ENCODE results near the gene TTC31. TPM values are rescaled to one million over a fixed set of nuclear protein-coding genes. Genes with fewer than 3 reads are reported as not detected.
"Not testable (repeated sequence)": the region's sequence is repeated elsewhere in the genome, so short reads cannot be mapped to it uniquely, and the experiment has no call there.

The TTC31 gene
- total and polyA plus RNA-seq, 4 experiments from 2014 or later = 17.0 to 46.9 (median 31.4) TPM

GRCh38 chr2:74440378-74441169 lies 42.3 kb upstream of the TTC31 start:
- ChIA-PET POLR2A (ENCODE audit: partially characterized antibody) (interaction anchor here (0.9 to 2.0 kb wide), 4 partner anchors 14 to 32 kb away, joined by 3 to 5 read pairs (median 4); partner anchors contain the start of genes MRPL53 and WBP1), CTCF (ENCODE audit: partially characterized antibody) (interaction anchor here (1.1 kb wide), 1 partner anchor 9 kb away, joined by 3 read pairs; no protein-coding TSS in a partner anchor)
- Mint-ChIP-seq H3K4me1 (peaks cover 3 to 11% (median 8%) of the 10 kb centered on the region in 4 donors), H3K4me3 (peak overlapping the region in 7 of 8 donors; percentile 43 to 65 (median 57)), H3K36me3 (no peaks in the 10 kb centered on the region), H3K9me3 (no peaks in the 10 kb centered on the region), H3K27ac (peak overlapping the region in 1 of 7 donors; percentile 51), H3K27me3 (peaks cover 17 to 28% of the 10 kb centered on the region in 2 donors)
- Histone ChIP-seq H3K27ac (ENCODE audit: low read depth, low read length) (no peak overlapping the region), H3K27me3 (ENCODE audit: insufficient read depth, low read length) (peaks cover 20% of the 10 kb centered on the region), H3K4me3 (ENCODE audit: low read length in 2 of 2) (no peak overlapping the region), H3K36me3 (ENCODE audit: insufficient read depth, low read length) (no peaks in the 10 kb centered on the region), H3K9me3 (ENCODE audit: control insufficient read depth in 1 of 2, low read length in 2 of 2) (no peaks in the 10 kb centered on the region), H3K4me1 (ENCODE audit: insufficient read depth, low read length) (peaks cover 17% of the 10 kb centered on the region)
- intact Hi-C loops (cut with micrococcal nuclease) = no loop called here
- DNase-seq = no peak

GRCh38 chr2:74441170-74441689 lies 41.7 kb upstream of the TTC31 start:
- Histone ChIP-seq H3K9me3 (ENCODE audit: control insufficient read depth in 1 of 2, low read length in 2 of 2) (no peaks in the 10 kb centered on the region), H3K27ac (ENCODE audit: low read depth, low read length) (no peak overlapping the region), H3K4me1 (ENCODE audit: insufficient read depth, low read length) (peaks cover 17% of the 10 kb centered on the region), H3K27me3 (ENCODE audit: insufficient read depth, low read length) (peaks cover 20% of the 10 kb centered on the region), H3K4me3 (ENCODE audit: low read length in 2 of 2) (peak overlapping the region in 1 of 2 donors; percentile 8), H3K36me3 (ENCODE audit: insufficient read depth, low read length) (no peaks in the 10 kb centered on the region)
- ChIA-PET CTCF (ENCODE audit: partially characterized antibody) (no interaction called here), POLR2A (ENCODE audit: partially characterized antibody) (interaction anchor here (1.0 to 2.0 kb wide), 3 partner anchors 13 to 31 kb away, joined by 3 to 5 read pairs (median 4); partner anchors contain the start of genes MRPL53 and WBP1)
- DNase-seq = no peak
- Mint-ChIP-seq H3K4me3 (peak overlapping the region in 6 of 8 donors; percentile 13 to 61 (median 52)), H3K4me1 (peaks cover 3 to 11% (median 8%) of the 10 kb centered on the region in 4 donors), H3K27ac (no peak overlapping the region), H3K27me3 (peaks cover 17 to 28% of the 10 kb centered on the region in 2 donors), H3K36me3 (no peaks in the 10 kb centered on the region), H3K9me3 (no peaks in the 10 kb centered on the region)
- intact Hi-C loops (cut with micrococcal nuclease) = no loop called here

- Mint-ChIP-seq H3K27ac (peak within 1 kb of the TSS in 2 of 7 donors; percentile 51 to 89), H3K4me3 (peak within 1 kb of the TSS in 7 of 8 donors; percentile 65 to 83 (median 73)), H3K36me3 (no peaks in the 10 kb centered on the region), H3K4me1 (peaks cover 3 to 11% (median 8%) of the 10 kb centered on the region in 4 donors), H3K9me3 (no peaks in the 10 kb centered on the region), H3K27me3 (peaks cover 17 to 28% of the 10 kb centered on the region in 2 donors)
- Histone ChIP-seq H3K4me1 (ENCODE audit: insufficient read depth, low read length) (peaks cover 17% of the 10 kb centered on the region), H3K27ac (ENCODE audit: low read depth, low read length) (no peak within 1 kb of the TSS), H3K36me3 (ENCODE audit: insufficient read depth, low read length) (no peaks in the 10 kb centered on the region), H3K27me3 (ENCODE audit: insufficient read depth, low read length) (peaks cover 20% of the 10 kb centered on the region), H3K4me3 (ENCODE audit: low read length in 2 of 2) (peak within 1 kb of the TSS in 1 of 2 donors; percentile 8), H3K9me3 (ENCODE audit: control insufficient read depth in 1 of 2, low read length in 2 of 2) (no peaks in the 10 kb centered on the region)
- peak in 2 of 5 donors; percentile 30 to 56 for DNase-seq
- intact Hi-C loops (cut with micrococcal nuclease) = no loop called here
- ChIA-PET CTCF (ENCODE audit: partially characterized antibody) (no interaction called here), POLR2A (ENCODE audit: partially characterized antibody) (interaction anchor here (2.0 kb wide), 1 partner anchor 30 kb away, joined by 4 read pairs; the partner anchor contains the start of gene MRPL53)
These were observed 41.0 kb upstream of the TTC31 start, which contains the start of gene RTKN for GRCh38 chr2:74441690-74442482. Gene RTKN, minus strand, starts transcription at chr2:74441937. Its CDS starts 121 bp downstream, at chr2:74441816.

GRCh38 chr2:74442483-74443297 lies 40.2 kb upstream of the TTC31 start:
- Histone ChIP-seq H3K27me3 (ENCODE audit: insufficient read depth, low read length) (peaks cover 20% of the 10 kb centered on the region), H3K4me1 (ENCODE audit: insufficient read depth, low read length) (peaks cover 17% of the 10 kb centered on the region)
- CTCF ChIA-PET (ENCODE audit: partially characterized antibody); H3K4me3 ChIP-seq (ENCODE audit: low read length in 2 of 2); POLR2A ChIA-PET (ENCODE audit: partially characterized antibody); H3K9me3 ChIP-seq (ENCODE audit: control insufficient read depth in 1 of 2, low read length in 2 of 2); H3K36me3 Mint-ChIP-seq; H3K9me3 Mint-ChIP-seq; DNase-seq; H3K36me3 ChIP-seq (ENCODE audit: insufficient read depth, low read length); intact Hi-C loops (cut with micrococcal nuclease); H3K27ac ChIP-seq (ENCODE audit: low read depth, low read length): not testable (repeated sequence)
- Mint-ChIP-seq H3K27me3 (peaks cover 17 to 28% of the 10 kb centered on the region in 2 donors), H3K4me3 (peak overlapping the region in 7 of 8 donors; percentile 61 to 83 (median 73)), H3K27ac (peak overlapping the region in 1 of 7 donors; percentile 89), H3K4me1 (peaks cover 3 to 11% (median 8%) of the 10 kb centered on the region in 4 donors)

- H3K36me3 ChIP-seq (ENCODE audit: insufficient read depth, low read length) = no peaks in the 10 kb centered on the region
- CTCF ChIA-PET (ENCODE audit: partially characterized antibody) = interaction anchor here (1.2 to 1.5 kb wide), 2 partner anchors 20 to 38 kb away, joined by 3 read pairs; partner anchors contain the start of genes CCDC142 and TTC31
- POLR2A ChIA-PET (ENCODE audit: partially characterized antibody) = interaction anchor here (0.7 kb wide), 1 partner anchor 286 kb away, joined by 3 read pairs; no protein-coding TSS in a partner anchor
- peaks cover 3 to 9% (median 5%) of the 10 kb centered on the region in 4 donors for H3K4me1 Mint-ChIP-seq
- H3K27me3 ChIP-seq (ENCODE audit: insufficient read depth, low read length) = peaks cover 20% of the 10 kb centered on the region
- H3K9me3 ChIP-seq (ENCODE audit: control insufficient read depth in 1 of 2, low read length in 2 of 2) = no peaks in the 10 kb centered on the region
- H3K9me3 Mint-ChIP-seq = no peaks in the 10 kb centered on the region
- intact Hi-C loops (cut with micrococcal nuclease) = no loop called here
- DNase-seq = no peak
- H3K4me1 ChIP-seq (ENCODE audit: insufficient read depth, low read length) = peaks cover 17% of the 10 kb centered on the region
- H3K27ac Mint-ChIP-seq = no peak overlapping the region
- no peak overlapping the region for H3K4me3 Mint-ChIP-seq
- peaks cover 12 to 15% of the 10 kb centered on the region in 2 donors for H3K27me3 Mint-ChIP-seq
- no peak overlapping the region for H3K4me3 ChIP-seq (ENCODE audit: low read length in 2 of 2)
- H3K27ac ChIP-seq (ENCODE audit: low read depth, low read length) = no peak overlapping the region
- H3K36me3 Mint-ChIP-seq = no peaks in the 10 kb centered on the region
These were observed 38.2 kb upstream of the TTC31 start for GRCh38 chr2:74444498-74445318.

All from CD4-positive, alpha-beta memory T cell (primary cell).